Gastrocnemius medialis (tissue), 4 donors: Measurements from ENCODE around the gene DNAH3.

Experiments
- POLR2A ChIP-seq, 2 donors: fragments of 450-650 bp; IDR thresholded peaks; one replicate each; pipeline ENCODE4 v1.6.1; 2017; ENCODE audit warnings: antibody characterized with exemption in 2 of 2, mild to moderate bottlenecking in 2 of 2, moderate library complexity in 2 of 2
- TF ChIP-seq, protein P1 (sequence below), 5 experiments: fragments of 450-650 bp in 3 of 5; fragments of 200-600 bp in 2 of 5; sonication (generic) in 2 of 5; IDR thresholded peaks in 4 of 5; conservative IDR thresholded peaks in 1 of 5; 1 replicate in 4 of 5; 2 replicates in 1 of 5; pipeline ENCODE4 v1.5.1; 2016 to 2019; ENCODE audit warnings: antibody characterized with exemption in 5 of 5, mild to moderate bottlenecking in 3 of 5, moderate library complexity in 3 of 5

DNA sequence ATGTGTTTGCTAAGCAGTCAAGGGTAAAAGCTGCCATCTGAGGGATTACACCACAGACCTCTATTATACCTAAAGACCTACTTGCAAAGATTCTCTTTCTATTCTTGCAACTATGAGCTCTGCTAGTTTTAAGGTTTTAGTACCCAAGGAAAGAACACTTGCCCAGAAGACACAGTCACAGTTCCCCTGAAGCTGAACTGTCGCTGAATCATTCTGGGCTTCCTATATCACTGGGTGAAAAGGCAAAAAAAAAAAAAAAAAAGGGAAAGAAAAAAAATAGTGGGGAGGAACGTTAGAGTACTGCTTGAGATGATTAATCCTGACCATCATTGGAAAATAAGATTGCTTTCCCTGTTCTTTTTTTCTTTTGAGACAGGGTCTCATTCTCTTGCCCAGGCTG is 212.2 kb downstream of the DNAH3 start:
- TF ChIP-seq, protein P1, sequence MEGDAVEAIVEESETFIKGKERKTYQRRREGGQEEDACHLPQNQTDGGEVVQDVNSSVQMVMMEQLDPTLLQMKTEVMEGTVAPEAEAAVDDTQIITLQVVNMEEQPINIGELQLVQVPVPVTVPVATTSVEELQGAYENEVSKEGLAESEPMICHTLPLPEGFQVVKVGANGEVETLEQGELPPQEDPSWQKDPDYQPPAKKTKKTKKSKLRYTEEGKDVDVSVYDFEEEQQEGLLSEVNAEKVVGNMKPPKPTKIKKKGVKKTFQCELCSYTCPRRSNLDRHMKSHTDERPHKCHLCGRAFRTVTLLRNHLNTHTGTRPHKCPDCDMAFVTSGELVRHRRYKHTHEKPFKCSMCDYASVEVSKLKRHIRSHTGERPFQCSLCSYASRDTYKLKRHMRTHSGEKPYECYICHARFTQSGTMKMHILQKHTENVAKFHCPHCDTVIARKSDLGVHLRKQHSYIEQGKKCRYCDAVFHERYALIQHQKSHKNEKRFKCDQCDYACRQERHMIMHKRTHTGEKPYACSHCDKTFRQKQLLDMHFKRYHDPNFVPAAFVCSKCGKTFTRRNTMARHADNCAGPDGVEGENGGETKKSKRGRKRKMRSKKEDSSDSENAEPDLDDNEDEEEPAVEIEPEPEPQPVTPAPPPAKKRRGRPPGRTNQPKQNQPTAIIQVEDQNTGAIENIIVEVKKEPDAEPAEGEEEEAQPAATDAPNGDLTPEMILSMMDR (IDR thresholded peaks at IDR 0.05 in 4 of 5, conservative IDR thresholded peaks at IDR 0.05 in 1 of 5) = no peak
- no peak for TF ChIP-seq POLR2A (IDR thresholded peaks at IDR 0.05)
